ENCODE results near the gene HIGD1B. TPM values are rescaled to one million over a fixed set of nuclear protein-coding genes. Genes with fewer than 3 reads are reported as not detected.

Gene HIGD1B
- total and polyA plus RNA-seq, 2 donors (not counting 3 experiments of a cell fraction or from before 2014, with no cell fraction given) = not detected

DNA sequence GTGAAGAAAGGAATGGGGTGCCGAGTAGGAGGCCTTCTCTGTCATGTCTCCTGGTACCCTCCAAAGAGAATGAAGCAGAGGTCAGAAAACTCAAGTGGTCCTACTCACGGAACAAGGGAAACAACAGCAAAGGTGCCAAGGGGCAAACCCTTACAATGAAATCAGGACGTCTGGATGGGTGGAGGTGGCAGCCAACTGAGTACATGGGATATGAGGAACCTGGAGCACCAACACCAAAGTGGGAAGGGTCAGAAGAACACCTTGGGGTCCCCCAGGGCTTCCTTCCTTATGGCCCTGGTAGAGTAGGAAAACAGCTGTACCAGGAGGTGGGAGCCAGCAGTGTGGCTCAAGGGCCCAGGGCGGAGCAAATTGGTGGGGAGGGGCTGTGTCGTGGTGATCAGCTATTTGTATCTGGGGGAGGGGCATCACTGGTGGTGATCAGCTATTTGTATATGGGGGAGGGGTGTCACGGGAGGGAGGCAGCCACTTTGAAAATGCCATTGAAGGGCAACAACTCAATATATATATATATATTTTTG lies 643 bp downstream of the HIGD1B start:
- Histone ChIP-seq H3K9me1 (replicated peaks; ENCODE audit: control insufficient read depth, extremely low read depth, insufficient read depth, low read length) (no peaks in the 10 kb centered on the region), H3K4me3 (replicated peaks in 1 of 3; ENCODE audit: insufficient read depth in 1 of 3, low read depth in 1 of 3, low read length in 3 of 3) (no peak overlapping the region), H2AFZ (ENCODE audit: low read depth, low read length) (no peak overlapping the region), H3K27ac (ENCODE audit: insufficient read depth, low read depth, low read length) (no peak overlapping the region), H3K79me2 (ENCODE audit: control insufficient read depth, insufficient read depth, low read length) (no peaks in the 10 kb centered on the region), H3K9ac (replicated peaks; ENCODE audit: extremely low read depth, insufficient read depth, low read length) (no peak overlapping the region), H3K27me3 (ENCODE audit: control insufficient read depth in 2 of 2, insufficient read depth in 2 of 2, low read length in 2 of 2) (no peaks in the 10 kb centered on the region), H4K20me1 (replicated peaks; ENCODE audit: control insufficient read depth, extremely low read depth, insufficient read depth, low read length) (no peaks in the 10 kb centered on the region), H3K36me3 (ENCODE audit: control insufficient read depth in 2 of 2, extremely low read depth in 1 of 2, insufficient read depth in 2 of 2, low read length in 2 of 2) (peaks cover 8 to 17% of the 10 kb centered on the region in 2 experiments), H3K4me1 (ENCODE audit: control insufficient read depth, extremely low read depth, insufficient read depth, low read length) (no peaks in the 10 kb centered on the region), H3K9me3 (replicated peaks; ENCODE audit: control insufficient read depth, insufficient read depth, low read length) (no peaks in the 10 kb centered on the region), H3K4me2 (ENCODE audit: insufficient read depth, low read length) (no peak overlapping the region)
- ChIA-PET POLR2A (interaction anchor here (0.6 kb wide), 1 partner anchor 14 kb away, joined by 4 read pairs; no protein-coding TSS in a partner anchor), CTCF (interaction anchor here (1.7 to 3.5 kb wide), 3 partner anchors 10 to 72 kb away, joined by 7 to 14 read pairs (median 9); no protein-coding TSS in a partner anchor)
- BruUV-seq (replicated peaks) = no TSS peak
- intact Hi-C loops (cut with micrococcal nuclease) = no loop called here
- TF ChIP-seq POLR2A (IDR thresholded peaks at IDR 0.05; ENCODE audit: low read depth, low read length) (peak; percentile 18), POLR2AphosphoS5 (IDR thresholded peaks at IDR 0.05; ENCODE audit: insufficient read depth, low read depth, low read length) (peak; percentile 22)
- TF ChIP-seq, protein P1, sequence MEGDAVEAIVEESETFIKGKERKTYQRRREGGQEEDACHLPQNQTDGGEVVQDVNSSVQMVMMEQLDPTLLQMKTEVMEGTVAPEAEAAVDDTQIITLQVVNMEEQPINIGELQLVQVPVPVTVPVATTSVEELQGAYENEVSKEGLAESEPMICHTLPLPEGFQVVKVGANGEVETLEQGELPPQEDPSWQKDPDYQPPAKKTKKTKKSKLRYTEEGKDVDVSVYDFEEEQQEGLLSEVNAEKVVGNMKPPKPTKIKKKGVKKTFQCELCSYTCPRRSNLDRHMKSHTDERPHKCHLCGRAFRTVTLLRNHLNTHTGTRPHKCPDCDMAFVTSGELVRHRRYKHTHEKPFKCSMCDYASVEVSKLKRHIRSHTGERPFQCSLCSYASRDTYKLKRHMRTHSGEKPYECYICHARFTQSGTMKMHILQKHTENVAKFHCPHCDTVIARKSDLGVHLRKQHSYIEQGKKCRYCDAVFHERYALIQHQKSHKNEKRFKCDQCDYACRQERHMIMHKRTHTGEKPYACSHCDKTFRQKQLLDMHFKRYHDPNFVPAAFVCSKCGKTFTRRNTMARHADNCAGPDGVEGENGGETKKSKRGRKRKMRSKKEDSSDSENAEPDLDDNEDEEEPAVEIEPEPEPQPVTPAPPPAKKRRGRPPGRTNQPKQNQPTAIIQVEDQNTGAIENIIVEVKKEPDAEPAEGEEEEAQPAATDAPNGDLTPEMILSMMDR (IDR thresholded peaks at IDR 0.05; ENCODE audit: extremely low read depth in 1 of 2, insufficient read depth in 1 of 2, low read depth in 1 of 2, low read length in 2 of 2) = no peak
- DNase-seq (ENCODE audit: low read depth, low spot score) (no peak), FAIRE-seq (no peak)
- dilution Hi-C loops (cut with MboI; ENCODE audit: extremely low pct_ligation_motif_present, low sequenced_read_pairs) = no loop called here

DNA sequence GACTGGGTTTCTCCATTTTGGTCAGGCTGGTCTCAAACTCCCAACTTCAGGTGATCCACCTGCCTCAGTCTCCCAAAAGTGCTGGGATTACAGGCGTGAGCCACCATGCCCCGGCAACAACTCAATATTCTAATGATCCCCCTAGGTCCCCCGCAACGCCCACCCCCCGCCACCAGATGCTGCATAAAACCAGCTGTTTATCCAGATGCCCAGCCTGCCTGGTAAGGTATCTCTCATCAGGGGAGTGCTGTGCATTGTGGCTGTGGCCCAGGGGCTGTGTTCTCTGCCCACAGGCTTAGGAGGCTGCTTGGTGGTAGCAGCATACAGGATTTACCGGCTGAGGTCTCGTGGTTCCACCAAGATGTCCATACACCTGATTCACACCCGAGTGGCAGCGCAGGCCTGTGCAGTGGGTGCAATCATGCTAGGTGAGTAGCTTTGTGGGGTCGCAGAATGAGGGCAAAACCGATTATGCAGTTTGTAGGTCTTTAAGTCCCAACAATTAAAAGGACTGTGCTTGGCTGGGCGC lies 1.3 kb downstream of the HIGD1B start:
- no peaks in the 10 kb centered on the region for H3K9me3 ChIP-seq (replicated peaks; ENCODE audit: control insufficient read depth, insufficient read depth, low read length)
- peaks cover 11 to 22% of the 10 kb centered on the region in 2 experiments for H3K36me3 ChIP-seq (ENCODE audit: control insufficient read depth in 2 of 2, extremely low read depth in 1 of 2, insufficient read depth in 2 of 2, low read length in 2 of 2)
- no peak overlapping the region for H3K4me2 ChIP-seq (ENCODE audit: insufficient read depth, low read length)
- no peak overlapping the region for H3K27ac ChIP-seq (ENCODE audit: insufficient read depth, low read depth, low read length)
- H3K79me2 ChIP-seq (ENCODE audit: control insufficient read depth, insufficient read depth, low read length) = no peaks in the 10 kb centered on the region
- intact Hi-C loops (cut with micrococcal nuclease) = no loop called here
- dilution Hi-C loops (cut with MboI; ENCODE audit: extremely low pct_ligation_motif_present, low sequenced_read_pairs) = no loop called here
- no TSS peak for BruUV-seq (replicated peaks)
- CTCF ChIA-PET = interaction anchor here (1.1 to 3.5 kb wide), 2 partner anchors 30 to 70 kb away, joined by 3 to 14 read pairs; no protein-coding TSS in a partner anchor
- H3K9me1 ChIP-seq (replicated peaks; ENCODE audit: control insufficient read depth, extremely low read depth, insufficient read depth, low read length) = no peaks in the 10 kb centered on the region
- H3K4me3 ChIP-seq (replicated peaks in 1 of 3; ENCODE audit: insufficient read depth in 1 of 3, low read depth in 1 of 3, low read length in 3 of 3) = no peak overlapping the region
- no peaks in the 10 kb centered on the region for H3K4me1 ChIP-seq (ENCODE audit: control insufficient read depth, extremely low read depth, insufficient read depth, low read length)
- H2AFZ ChIP-seq (ENCODE audit: low read depth, low read length) = no peak overlapping the region
- no peak overlapping the region for H3K9ac ChIP-seq (replicated peaks; ENCODE audit: extremely low read depth, insufficient read depth, low read length)
- DNase-seq (ENCODE audit: low read depth, low spot score) (no peak), FAIRE-seq (no peak)
- no peak for TF ChIP-seq FOS (IDR thresholded peaks at IDR 0.05; ENCODE audit: borderline replicate concordance, insufficient read depth, low read length)
- no peak for TF ChIP-seq JUN (IDR thresholded peaks at IDR 0.05; ENCODE audit: borderline replicate concordance, insufficient read depth, insufficient read length, low read depth)
- TF ChIP-seq EZH2 (IDR thresholded peaks at IDR 0.05; ENCODE audit: borderline replicate concordance, low read depth, low read length, severe bottlenecking) = no peak
- no peaks in the 10 kb centered on the region for H3K27me3 ChIP-seq (ENCODE audit: control insufficient read depth in 2 of 2, insufficient read depth in 2 of 2, low read length in 2 of 2)
- no peaks in the 10 kb centered on the region for H4K20me1 ChIP-seq (replicated peaks; ENCODE audit: control insufficient read depth, extremely low read depth, insufficient read depth, low read length)
- POLR2A ChIA-PET = interaction anchor here (0.6 kb wide), 1 partner anchor 15 kb away, joined by 4 read pairs; no protein-coding TSS in a partner anchor
